HG03342 (cell line): Measurements from ENCODE around the gene FGF3.

ENCODE experiments used
- ATAC-seq: cut with Tn5 transposase; IDR thresholded peaks from one replicate; pipeline ENCODE4 v1.9.1; 2021; ENCODE audit warnings: mild to moderate bottlenecking, moderate library complexity; ENCODE audit not compliant: unreplicated experiment

FGF3 gene

GRCh38 chr11:69804769-69805508 lies 14.3 kb downstream of the FGF3 start:
- ATAC-seq = no peak

- no peak for ATAC-seq
Measured at GRCh38 chr11:69803604-69804218, 15.5 kb downstream of the FGF3 start.

GRCh38 chr11:69803022-69803421 lies 16.2 kb downstream of the FGF3 start:
- no peak for ATAC-seq

- no peak for ATAC-seq
Measured at GRCh38 chr11:69802590-69802989, 16.6 kb downstream of the FGF3 start.

DNA sequence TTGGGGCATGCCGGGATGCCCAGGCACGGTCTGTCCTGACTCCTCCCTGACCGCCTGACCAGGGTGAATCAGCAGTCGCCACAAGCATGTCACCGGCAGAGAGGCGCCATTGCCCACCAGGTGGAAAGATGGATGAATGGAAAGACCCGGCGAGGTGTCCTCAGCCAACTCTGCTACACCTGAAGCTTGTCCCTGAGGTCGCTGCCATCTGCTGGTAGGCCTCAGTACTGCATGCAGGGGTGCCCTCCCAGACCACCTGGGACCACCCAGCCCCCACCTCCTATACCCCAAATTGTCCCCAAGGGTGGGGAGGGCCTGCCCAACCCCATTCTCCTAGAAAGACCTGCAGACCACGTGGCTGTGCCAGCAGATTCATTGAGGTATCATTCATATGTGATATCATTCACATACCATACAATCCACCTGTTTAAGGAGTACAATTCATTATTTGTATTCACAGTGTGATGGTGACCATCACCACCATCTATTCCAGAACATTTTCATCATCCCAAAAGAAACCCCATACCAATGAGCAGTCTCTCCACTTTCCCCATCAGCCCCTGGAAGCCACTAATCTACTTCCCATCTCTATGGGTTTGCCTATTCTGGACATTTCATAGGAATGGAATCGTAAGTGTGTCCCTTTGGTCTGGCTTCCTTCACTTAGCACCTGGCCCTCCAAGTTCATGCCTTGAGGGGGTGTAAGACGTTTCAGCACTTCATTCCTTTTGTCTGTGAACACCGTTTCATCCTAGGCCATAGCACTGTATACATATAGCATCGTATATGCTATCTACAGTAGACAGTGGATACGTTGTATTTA lies 17.5 kb downstream of the FGF3 start:
- ATAC-seq = no peak

DNA sequence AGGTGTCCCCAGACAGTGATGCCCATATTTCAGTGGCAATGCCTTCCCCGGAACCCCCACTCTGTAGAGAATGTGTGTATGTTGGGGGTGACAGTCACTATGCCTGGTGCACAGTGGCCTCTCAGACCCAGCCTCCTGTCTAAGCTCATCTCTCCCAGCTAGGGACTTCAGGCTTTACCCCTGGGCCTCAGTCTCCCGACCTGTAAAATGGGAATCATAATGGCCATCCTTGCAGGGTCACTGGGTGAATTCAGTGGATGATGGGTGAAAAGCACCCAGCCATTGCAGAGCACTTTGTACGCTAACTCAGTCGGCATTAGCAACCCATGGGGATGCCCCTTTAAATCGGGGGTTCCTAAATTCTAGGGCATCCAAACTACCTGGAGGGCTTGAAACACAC lies 18.9 kb downstream of the FGF3 start:
- ATAC-seq = no peak

DNA sequence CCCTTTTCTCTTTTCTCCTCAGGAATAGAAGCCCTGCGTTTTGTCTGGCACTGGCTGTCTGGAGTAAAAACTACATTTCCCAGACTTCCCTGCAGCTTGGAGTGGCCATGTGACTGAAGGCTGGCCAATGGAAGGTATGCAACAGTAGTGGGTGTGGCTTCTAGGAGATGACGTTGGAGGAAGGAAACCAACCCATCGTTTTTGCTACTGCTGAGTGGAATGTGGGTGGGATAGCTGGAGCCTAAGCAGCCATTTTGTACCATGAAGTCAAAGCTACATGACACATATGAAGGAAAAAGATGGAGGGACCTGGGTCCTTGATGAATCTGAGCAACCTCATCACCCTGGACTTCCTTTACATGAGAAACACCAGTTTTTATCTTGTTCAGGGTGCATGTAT lies 19.6 kb downstream of the FGF3 start:
- no peak for ATAC-seq

GRCh38 chr11:69799097-69799496 lies 20.1 kb downstream of the FGF3 start:
- ATAC-seq = no peak

GRCh38 chr11:69797737-69798528 lies 21.3 kb downstream of the FGF3 start:
- no peak for ATAC-seq

DNA sequence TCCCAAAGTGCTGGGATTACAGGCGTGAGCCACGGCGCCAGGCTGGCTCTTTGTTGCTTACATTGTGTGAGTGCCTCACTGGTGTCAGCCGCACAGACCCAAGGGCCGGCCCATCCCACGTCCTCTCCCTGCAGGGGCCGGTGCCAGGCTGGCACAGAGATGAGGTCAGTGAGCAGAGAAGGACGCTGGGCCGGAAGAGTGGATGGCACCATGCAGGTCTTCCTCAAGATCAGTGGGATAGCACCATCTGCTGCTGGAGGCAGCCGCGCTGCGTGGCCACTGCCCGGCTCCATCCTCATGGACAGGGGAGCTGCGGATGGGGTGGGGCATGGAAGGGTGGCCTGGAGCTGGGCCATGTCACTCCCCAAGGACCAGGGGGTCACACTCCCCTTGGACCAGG lies 22.1 kb downstream of the FGF3 start:
- ATAC-seq = no peak

GRCh38 chr11:69796063-69796462 lies 23.2 kb downstream of the FGF3 start:
- no peak for ATAC-seq

GRCh38 chr11:69791276-69792180 lies 27.7 kb downstream of the FGF3 start:
- ATAC-seq = no peak

DNA sequence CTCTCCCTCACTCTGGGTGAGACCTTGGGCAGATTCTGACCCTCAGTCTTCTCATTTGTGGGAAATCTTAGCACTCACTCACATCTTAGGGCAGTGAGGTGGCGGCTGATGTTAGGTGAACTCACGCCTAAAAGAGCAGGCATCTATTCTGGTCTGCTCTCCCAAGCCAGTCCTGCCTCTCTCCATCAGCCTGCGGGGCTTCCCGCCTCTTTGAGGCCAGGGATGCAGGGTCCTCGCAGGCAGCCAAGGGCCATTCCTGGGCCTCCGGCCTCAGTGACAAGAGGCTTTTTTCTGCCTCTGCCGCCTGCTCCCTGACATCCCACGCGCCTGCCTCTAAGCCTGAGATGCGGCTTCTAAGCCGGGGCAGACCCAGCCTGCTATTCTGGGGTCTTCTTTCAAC lies 30.3 kb downstream of the FGF3 start:
- no peak for ATAC-seq

DNA sequence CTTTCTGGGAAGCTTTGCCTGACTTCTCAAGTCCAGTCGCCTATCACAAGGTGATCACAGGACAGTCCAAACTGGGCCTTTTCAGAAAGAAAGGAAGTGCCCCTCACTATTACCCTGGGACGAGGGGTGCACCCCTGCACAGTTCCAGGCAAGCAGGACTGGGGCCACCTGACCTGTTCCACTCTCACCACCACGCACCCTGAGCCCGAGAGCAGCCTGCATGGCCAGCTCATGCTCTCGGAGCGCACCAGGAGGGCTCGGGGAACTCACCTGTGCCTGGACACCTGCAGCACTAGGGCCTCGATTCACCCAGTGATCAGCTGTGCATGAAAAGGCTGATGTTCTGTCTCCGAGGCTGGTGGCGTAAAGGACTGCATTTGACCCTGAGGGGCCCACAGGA lies 31.3 kb downstream of the FGF3 start:
- no peak for ATAC-seq

DNA sequence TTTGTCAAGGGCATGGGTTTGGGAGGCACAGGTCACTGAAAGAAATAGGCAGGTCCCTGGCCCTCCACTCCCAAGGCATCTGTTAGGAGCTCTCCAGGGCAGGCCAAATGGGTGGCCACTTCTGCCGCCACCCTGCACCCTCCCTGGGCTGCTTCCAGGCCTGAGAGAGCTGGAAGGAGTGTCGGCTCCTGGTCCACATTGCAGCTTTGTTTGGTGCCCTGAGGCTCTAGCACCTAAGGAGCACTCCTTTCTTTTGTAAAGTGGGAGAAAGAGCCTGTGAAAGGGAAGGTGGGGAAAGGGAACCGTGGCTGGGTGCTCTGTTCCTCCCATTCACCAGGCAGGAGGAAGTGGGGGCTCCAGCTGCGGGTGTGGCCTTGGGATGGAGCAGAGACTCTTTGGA lies 31.8 kb downstream of the FGF3 start:
- no peak for ATAC-seq

DNA sequence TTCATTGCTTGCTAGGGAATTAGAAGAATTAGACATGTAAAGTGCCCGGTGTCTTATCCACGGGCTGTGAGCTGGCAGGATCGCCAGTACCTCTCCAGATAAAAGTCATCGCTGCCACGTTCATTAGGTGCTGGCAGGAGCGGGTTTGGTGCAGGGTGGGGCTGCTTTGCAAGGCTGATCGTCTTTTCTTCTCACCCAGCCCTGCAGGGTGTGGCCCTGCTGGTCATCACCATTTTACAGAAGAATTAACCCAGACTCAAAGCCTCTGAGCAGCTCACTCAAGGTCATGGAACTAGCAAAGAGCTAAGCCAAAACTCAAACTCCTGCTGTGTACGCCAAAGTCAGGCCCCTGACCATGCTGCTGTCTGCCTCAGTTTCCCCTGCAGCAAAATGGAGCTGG lies 38.0 kb downstream of the FGF3 start:
- ATAC-seq = no peak

DNA sequence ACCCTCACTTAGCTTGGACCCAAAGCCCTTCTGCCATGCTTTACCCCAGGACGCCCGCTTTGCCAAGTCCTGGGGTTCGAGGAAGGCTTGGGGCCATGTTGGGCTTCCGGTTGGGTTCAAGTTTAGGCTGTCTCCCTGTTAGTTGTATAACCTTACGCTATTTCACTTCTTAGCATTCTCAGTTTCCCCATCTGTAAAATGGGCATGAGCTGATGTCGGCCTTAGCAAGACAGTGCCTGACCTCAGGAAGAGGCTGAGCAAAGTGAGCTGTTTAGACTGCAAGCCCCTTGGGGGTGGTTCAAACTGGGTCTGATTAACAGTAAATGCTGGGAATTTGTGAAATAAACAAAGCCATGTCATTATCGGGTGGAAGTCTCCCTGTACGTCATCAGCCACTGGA lies 40.8 kb downstream of the FGF3 start:
- ATAC-seq = no peak

- ATAC-seq = no peak
Measured at GRCh38 chr11:69775163-69775755, 44.0 kb downstream of the FGF3 start, which contains the start of gene FGF4. Gene FGF4 (minus strand): TSS chr11:69775341. CDS start chr11:69775084, 257 bp downstream.

DNA sequence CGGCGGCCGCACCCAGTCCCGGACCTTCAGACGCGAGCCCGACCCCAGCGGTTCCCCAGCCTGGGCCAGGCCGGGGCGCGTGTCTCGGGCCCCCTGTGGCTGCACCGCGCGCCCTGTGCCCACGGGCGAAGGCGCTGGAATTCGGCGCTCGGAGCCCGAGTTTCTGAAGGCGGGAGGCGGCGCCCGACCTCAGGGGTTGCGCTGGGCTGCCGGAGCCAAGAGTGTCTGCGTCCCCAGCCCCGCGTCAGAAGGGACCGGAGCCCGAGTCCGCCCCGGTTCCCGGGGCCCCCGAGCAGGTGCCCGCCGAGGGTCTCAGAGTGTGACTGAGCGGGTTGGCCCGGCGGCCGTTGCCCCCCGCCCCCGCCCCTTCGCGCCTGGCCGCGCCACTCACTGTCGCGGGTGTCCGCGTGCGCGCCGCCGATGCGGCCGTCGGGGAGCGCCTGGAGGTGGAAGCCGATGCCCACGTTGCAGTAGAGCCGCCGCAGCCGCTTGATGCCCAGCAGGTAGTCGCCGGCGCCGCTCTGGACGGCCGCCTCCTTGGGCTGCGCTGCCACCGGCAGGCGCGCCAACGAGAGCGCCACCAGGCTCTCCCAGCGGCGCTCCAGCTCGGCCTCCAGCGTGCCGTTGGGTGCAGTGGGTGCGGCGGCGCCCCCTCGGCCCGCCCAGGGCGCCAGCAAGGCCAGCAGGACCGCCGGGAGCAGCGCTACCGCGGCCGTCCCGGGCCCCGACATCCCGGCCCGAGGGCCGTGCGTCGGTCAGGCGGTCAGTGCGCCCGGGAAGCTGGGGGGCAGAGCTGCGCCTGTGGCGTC lies 44.7 kb downstream of the FGF3 start:
- no peak for ATAC-seq
